Ascending aorta (tissue), 2 donors: ENCODE results near the gene TMX4. TPM values are rescaled to one million over a fixed set of nuclear protein-coding genes. Genes with fewer than 3 reads are reported as not detected.

Source experiments
- DNase-seq, 2 donors: peaks; one replicate each; pipeline ENCODE4 v3.0.0-alpha.2; 2019; ENCODE audit warnings: low spot score in 2 of 2
- H3K27ac ChIP-seq, 2 donors: fragments of 200-600 bp; sonication (generic); one replicate each; pipeline ENCODE4 v1.5.1; 2016 to 2017; ENCODE audit warnings: mild to moderate bottlenecking in 1 of 2
- H3K27me3 ChIP-seq: fragments of 200-600 bp; sonication (generic); one replicate; pipeline ENCODE4 v1.5.1; 2017
- H3K36me3 ChIP-seq, 2 donors: fragments of 200-600 bp; sonication (generic); one replicate each; pipeline ENCODE4 v1.5.1; 2016
- H3K4me1 ChIP-seq, 2 donors: fragments of 200-600 bp; sonication (generic); one replicate each; pipeline ENCODE4 v1.5.1; 2016 to 2017; ENCODE audit warnings: mild to moderate bottlenecking in 1 of 2
- H3K4me3 ChIP-seq, 2 donors: fragments of 200-600 bp; sonication (generic); one replicate each; pipeline ENCODE4 v1.5.1; 2016 to 2017; ENCODE audit warnings: mild to moderate bottlenecking in 1 of 2
- H3K9me3 ChIP-seq, 2 donors: fragments of 200-600 bp; sonication (generic); one replicate each; pipeline ENCODE4 v1.5.1; 2016
- intact Hi-C: fragments of 100-400 bp; cut with DNase I; formaldehyde crosslinking; loops from one replicate; pipeline ENCODE4 v1.15.1; 2023
- total RNA-seq: library from RNA; depleted of rRNA; stranded (reverse); fragments of >200 nt; gene quantifications from one replicate; pipeline ENCODE4 v1.1.0, GENCODE V29; 2016
- TF ChIP-seq, protein P1 (sequence below), 3 experiments: fragments of 200-600 bp in 2 of 3; fragments of 450-650 bp in 1 of 3; sonication (generic) in 2 of 3; IDR thresholded peaks; one replicate each; pipeline ENCODE4 v1.5.1; 2016 to 2019; ENCODE audit warnings: antibody characterized with exemption in 3 of 3, mild to moderate bottlenecking in 1 of 3, moderate library complexity in 1 of 3

The TMX4 gene
- total RNA-seq, 1 donor from 2014 or later, result 65.3 TPM

GRCh38 chr20:8061861-8062518 lies 42.4 kb upstream of the TMX4 start:
- no peaks in the 10 kb centered on the region for H3K9me3 ChIP-seq
- H3K27ac ChIP-seq, result no peak overlapping the region
- H3K4me1 ChIP-seq, result no peaks in the 10 kb centered on the region
- intact Hi-C loops, result no loop called here
- no peak overlapping the region for H3K4me3 ChIP-seq
- H3K36me3 ChIP-seq, result no peaks in the 10 kb centered on the region
- TF ChIP-seq, protein P1, sequence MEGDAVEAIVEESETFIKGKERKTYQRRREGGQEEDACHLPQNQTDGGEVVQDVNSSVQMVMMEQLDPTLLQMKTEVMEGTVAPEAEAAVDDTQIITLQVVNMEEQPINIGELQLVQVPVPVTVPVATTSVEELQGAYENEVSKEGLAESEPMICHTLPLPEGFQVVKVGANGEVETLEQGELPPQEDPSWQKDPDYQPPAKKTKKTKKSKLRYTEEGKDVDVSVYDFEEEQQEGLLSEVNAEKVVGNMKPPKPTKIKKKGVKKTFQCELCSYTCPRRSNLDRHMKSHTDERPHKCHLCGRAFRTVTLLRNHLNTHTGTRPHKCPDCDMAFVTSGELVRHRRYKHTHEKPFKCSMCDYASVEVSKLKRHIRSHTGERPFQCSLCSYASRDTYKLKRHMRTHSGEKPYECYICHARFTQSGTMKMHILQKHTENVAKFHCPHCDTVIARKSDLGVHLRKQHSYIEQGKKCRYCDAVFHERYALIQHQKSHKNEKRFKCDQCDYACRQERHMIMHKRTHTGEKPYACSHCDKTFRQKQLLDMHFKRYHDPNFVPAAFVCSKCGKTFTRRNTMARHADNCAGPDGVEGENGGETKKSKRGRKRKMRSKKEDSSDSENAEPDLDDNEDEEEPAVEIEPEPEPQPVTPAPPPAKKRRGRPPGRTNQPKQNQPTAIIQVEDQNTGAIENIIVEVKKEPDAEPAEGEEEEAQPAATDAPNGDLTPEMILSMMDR (IDR thresholded peaks at IDR 0.05), result no peak
- no peak for DNase-seq
- H3K27me3 ChIP-seq, result no peaks in the 10 kb centered on the region

- Histone ChIP-seq H3K4me3 (no peak overlapping the region), H3K9me3 (no peaks in the 10 kb centered on the region), H3K36me3 (no peaks in the 10 kb centered on the region), H3K27me3 (no peaks in the 10 kb centered on the region), H3K27ac (no peak overlapping the region), H3K4me1 (no peaks in the 10 kb centered on the region)
- intact Hi-C loops, result no loop called here
- TF ChIP-seq, protein P1 (IDR thresholded peaks at IDR 0.05), result no peak
- DNase-seq, result no peak
These were observed 41.4 kb upstream of the TMX4 start for GRCh38 chr20:8060977-8061376.

GRCh38 chr20:8057871-8058270 lies 38.3 kb upstream of the TMX4 start:
- no peaks in the 10 kb centered on the region for H3K9me3 ChIP-seq
- H3K27me3 ChIP-seq, result no peaks in the 10 kb centered on the region
- H3K4me3 ChIP-seq, result no peak overlapping the region
- H3K27ac ChIP-seq, result no peak overlapping the region
- no peaks in the 10 kb centered on the region for H3K36me3 ChIP-seq
- no peak for DNase-seq
- intact Hi-C loops, result no loop called here
- TF ChIP-seq, protein P1 (IDR thresholded peaks at IDR 0.05), result no peak
- H3K4me1 ChIP-seq, result no peaks in the 10 kb centered on the region

DNA sequence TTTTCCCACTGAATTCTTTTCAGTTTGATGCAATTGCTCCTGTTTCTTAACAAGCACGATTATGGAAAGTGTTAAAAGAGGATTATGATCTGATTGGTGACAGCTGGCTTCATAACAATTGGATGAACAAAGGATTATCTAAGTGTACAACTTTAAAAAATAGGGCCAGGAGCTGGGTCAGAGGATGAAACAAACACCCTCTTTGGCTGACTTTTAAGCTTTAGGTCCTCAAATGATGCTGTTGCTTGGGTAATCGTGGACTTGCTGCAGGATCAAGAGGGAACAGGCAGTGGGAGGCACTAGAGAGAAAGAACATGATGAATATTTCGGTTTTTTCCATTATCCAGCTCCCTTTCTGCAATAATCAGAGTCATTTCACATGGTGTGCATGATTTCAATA lies 35.5 kb upstream of the TMX4 start:
- H3K27ac ChIP-seq, result no peak overlapping the region
- no peak overlapping the region for H3K4me3 ChIP-seq
- no peaks in the 10 kb centered on the region for H3K27me3 ChIP-seq
- H3K9me3 ChIP-seq, result no peaks in the 10 kb centered on the region
- TF ChIP-seq, protein P1 (IDR thresholded peaks at IDR 0.05), result no peak
- intact Hi-C loops, result no loop called here
- H3K4me1 ChIP-seq, result no peaks in the 10 kb centered on the region
- no peaks in the 10 kb centered on the region for H3K36me3 ChIP-seq
- no peak for DNase-seq

GRCh38 chr20:8050157-8050837 lies 30.7 kb upstream of the TMX4 start:
- no peaks in the 10 kb centered on the region for H3K4me1 ChIP-seq
- DNase-seq, result no peak
- no peaks in the 10 kb centered on the region for H3K27me3 ChIP-seq
- TF ChIP-seq, protein P1 (IDR thresholded peaks at IDR 0.05), result no peak
- no peaks in the 10 kb centered on the region for H3K9me3 ChIP-seq
- H3K27ac ChIP-seq, result no peak overlapping the region
- intact Hi-C loops, result no loop called here
- no peak overlapping the region for H3K4me3 ChIP-seq
- no peaks in the 10 kb centered on the region for H3K36me3 ChIP-seq
